Neural progenitor cell (in vitro differentiated cells): ENCODE results near the gene NR2F1. TPM values are rescaled to one million over a fixed set of nuclear protein-coding genes. Genes with fewer than 3 reads are reported as not detected.

Experiments
- DNase-seq: peaks from one replicate; pipeline ENCODE4 v3.0.0-alpha.2; 2016; ENCODE audit warnings: low spot score
- H2AFZ ChIP-seq: fragments of 200-600 bp; sonication (generic); replicated peaks from 2 replicates; pipeline ENCODE4 v1.6.1; 2016; ENCODE audit warnings: antibody characterized with exemption
- H3F3A ChIP-seq: fragments of 200-600 bp; sonication (generic); 2 replicates; pipeline ENCODE4 v1.6.1; 2016; ENCODE audit warnings: antibody characterized with exemption, low read depth
- H3K27ac ChIP-seq: fragments of 200-600 bp; sonication (generic); 2 replicates; pipeline ENCODE4 v1.5.1; 2016; ENCODE audit warnings: mild to moderate bottlenecking
- H3K27me3 ChIP-seq: fragments of 200-600 bp; sonication (generic); 2 replicates; pipeline ENCODE4 v1.6.1; 2016; ENCODE audit warnings: mild to moderate bottlenecking, moderate library complexity
- H3K36me3 ChIP-seq: fragments of 200-600 bp; sonication (generic); 2 replicates; pipeline ENCODE4 v1.5.1; 2016
- H3K4me1 ChIP-seq: fragments of 200-600 bp; sonication (generic); 2 replicates; pipeline ENCODE4 v1.6.1; 2016; ENCODE audit warnings: mixed run types
- H3K4me2 ChIP-seq: fragments of 200-600 bp; sonication (generic); 2 replicates; pipeline ENCODE4 v1.6.1; 2016
- H3K4me3 ChIP-seq: fragments of 200-600 bp; sonication (generic); 2 replicates; pipeline ENCODE4 v1.5.1; 2016
- H3K79me2 ChIP-seq: fragments of 200-600 bp; sonication (generic); 2 replicates; pipeline ENCODE4 v1.6.1; 2016; ENCODE audit warnings: low read depth
- H3K9ac ChIP-seq: fragments of 200-600 bp; sonication (generic); 2 replicates; pipeline ENCODE4 v1.6.1; 2016
- H3K9me3 ChIP-seq: fragments of 200-600 bp; sonication (generic); 2 replicates; pipeline ENCODE4 v1.5.1; 2016; ENCODE audit warnings: low read depth
- H4K20me1 ChIP-seq: fragments of 200-600 bp; sonication (generic); 2 replicates; pipeline ENCODE4 v1.6.1; 2016; ENCODE audit warnings: low read depth
- H3K27ac Mint-ChIP-seq: 3 replicates; pipeline ENCODE4 v1.8.0; 2021; ENCODE audit warnings: mixed read lengths
- H3K27me3 Mint-ChIP-seq: 2 replicates; pipeline ENCODE4 v1.8.0; 2022; ENCODE audit warnings: low read depth, mild to moderate bottlenecking, inconsistent platforms, moderate library complexity, mixed read lengths; ENCODE audit not compliant: insufficient read depth
- H3K36me3 Mint-ChIP-seq: 3 replicates; pipeline ENCODE4 v1.8.0; 2021; ENCODE audit warnings: mixed read lengths
- H3K4me1 Mint-ChIP-seq: 3 replicates; pipeline ENCODE4 v1.8.0; 2021; ENCODE audit warnings: mixed read lengths
- H3K4me3 Mint-ChIP-seq: 3 replicates; pipeline ENCODE4 v1.8.0; 2021; ENCODE audit warnings: mild to moderate bottlenecking, moderate library complexity, mixed read lengths
- H3K9me3 Mint-ChIP-seq: 3 replicates; pipeline ENCODE4 v1.8.0; 2020; ENCODE audit warnings: mixed read lengths
- EZH2 ChIP-seq: fragments of 200-600 bp; sonication (generic); IDR thresholded peaks from 2 replicates; pipeline ENCODE4 v1.6.1; 2017; ENCODE audit warnings: antibody characterized with exemption, mild to moderate bottlenecking, moderate library complexity
- EZH2phosphoT487 ChIP-seq: fragments of 200-600 bp; sonication (generic); IDR thresholded peaks from 2 replicates; pipeline ENCODE4 v1.6.1; 2017; ENCODE audit warnings: antibody characterized with exemption
- total RNA-seq: library from RNA; depleted of rRNA; stranded (reverse); fragments of >200 nt; gene quantifications from 2 replicates; pipeline ENCODE4 v1.2.3, GENCODE V29; 2015; ENCODE audit warnings: low replicate concordance
- TF ChIP-seq, protein P1 (sequence below): fragments of 200-600 bp; sonication (generic); IDR thresholded peaks from 2 replicates; pipeline ENCODE4 v1.5.1; 2017; ENCODE audit warnings: antibody characterized with exemption, mild to moderate bottlenecking

The NR2F1 gene
- total RNA-seq, 1 donor from 2014 or later, result 9.1 TPM

GRCh38 chr5:93599001-93599379 is 16.0 kb downstream of the NR2F1 start:
- peaks cover 16% of the 10 kb centered on the region for H3K36me3 Mint-ChIP-seq
- no peaks in the 10 kb centered on the region for H3K9me3 ChIP-seq
- peaks cover 66% of the 10 kb centered on the region for H3K4me1 ChIP-seq
- H3K27me3 Mint-ChIP-seq, result peaks cover 29% of the 10 kb centered on the region
- H3K36me3 ChIP-seq, result no peaks in the 10 kb centered on the region
- H3K79me2 ChIP-seq, result no peaks in the 10 kb centered on the region
- peak; percentile 1 for TF ChIP-seq EZH2phosphoT487
- peak; percentile 67 for TF ChIP-seq EZH2
- TF ChIP-seq, protein P1, sequence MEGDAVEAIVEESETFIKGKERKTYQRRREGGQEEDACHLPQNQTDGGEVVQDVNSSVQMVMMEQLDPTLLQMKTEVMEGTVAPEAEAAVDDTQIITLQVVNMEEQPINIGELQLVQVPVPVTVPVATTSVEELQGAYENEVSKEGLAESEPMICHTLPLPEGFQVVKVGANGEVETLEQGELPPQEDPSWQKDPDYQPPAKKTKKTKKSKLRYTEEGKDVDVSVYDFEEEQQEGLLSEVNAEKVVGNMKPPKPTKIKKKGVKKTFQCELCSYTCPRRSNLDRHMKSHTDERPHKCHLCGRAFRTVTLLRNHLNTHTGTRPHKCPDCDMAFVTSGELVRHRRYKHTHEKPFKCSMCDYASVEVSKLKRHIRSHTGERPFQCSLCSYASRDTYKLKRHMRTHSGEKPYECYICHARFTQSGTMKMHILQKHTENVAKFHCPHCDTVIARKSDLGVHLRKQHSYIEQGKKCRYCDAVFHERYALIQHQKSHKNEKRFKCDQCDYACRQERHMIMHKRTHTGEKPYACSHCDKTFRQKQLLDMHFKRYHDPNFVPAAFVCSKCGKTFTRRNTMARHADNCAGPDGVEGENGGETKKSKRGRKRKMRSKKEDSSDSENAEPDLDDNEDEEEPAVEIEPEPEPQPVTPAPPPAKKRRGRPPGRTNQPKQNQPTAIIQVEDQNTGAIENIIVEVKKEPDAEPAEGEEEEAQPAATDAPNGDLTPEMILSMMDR, result no peak
- H3K27me3 ChIP-seq, result peaks cover 100% of the 10 kb centered on the region
- H3K4me2 ChIP-seq, result peak overlapping the region; percentile 64
- no peak overlapping the region for H3K27ac ChIP-seq
- peaks cover 98% of the 10 kb centered on the region for H4K20me1 ChIP-seq
- DNase-seq, result peak; percentile 21
- peak overlapping the region; percentile 24 for H3K4me3 ChIP-seq
- no peak overlapping the region for H3K27ac Mint-ChIP-seq
- peaks cover 2% of the 10 kb centered on the region for H3K9me3 Mint-ChIP-seq
- H3K9ac ChIP-seq, result no peak overlapping the region
- peaks cover 39% of the 10 kb centered on the region for H3K4me1 Mint-ChIP-seq
- H3K4me3 Mint-ChIP-seq, result no peak overlapping the region
- no peak overlapping the region for H2AFZ ChIP-seq
- peaks cover 65% of the 10 kb centered on the region for H3F3A ChIP-seq

- peak; percentile 81 for DNase-seq
- peaks cover 2% of the 10 kb centered on the region for H3K9me3 Mint-ChIP-seq
- peaks cover 10% of the 10 kb centered on the region for H3K36me3 Mint-ChIP-seq
These were observed 16.5 kb downstream of the NR2F1 start for GRCh38 chr5:93599399-93600120.

GRCh38 chr5:93600409-93601070 is 17.5 kb downstream of the NR2F1 start:
- no peak overlapping the region for H2AFZ ChIP-seq
- H3K4me2 ChIP-seq, result no peak overlapping the region
- Mint-ChIP-seq H3K27me3 (peaks cover 37% of the 10 kb centered on the region), H3K4me1 (peaks cover 35% of the 10 kb centered on the region), H3K27ac (no peak overlapping the region), H3K9me3 (no peaks in the 10 kb centered on the region), H3K4me3 (no peak overlapping the region), H3K36me3 (peaks cover 5% of the 10 kb centered on the region)
- H3K4me1 ChIP-seq, result peaks cover 56% of the 10 kb centered on the region
- no peaks in the 10 kb centered on the region for H3K79me2 ChIP-seq
- TF ChIP-seq EZH2 (peak; percentile 1), EZH2phosphoT487 (no peak)
- no peak overlapping the region for H3K27ac ChIP-seq
- H3K9ac ChIP-seq, result no peak overlapping the region
- no peaks in the 10 kb centered on the region for H3K36me3 ChIP-seq
- H4K20me1 ChIP-seq, result peaks cover 92% of the 10 kb centered on the region
- H3K4me3 ChIP-seq, result no peak overlapping the region
- H3K27me3 ChIP-seq, result peaks cover 100% of the 10 kb centered on the region
- peak; percentile 27 for DNase-seq
- H3F3A ChIP-seq, result peaks cover 58% of the 10 kb centered on the region
- no peaks in the 10 kb centered on the region for H3K9me3 ChIP-seq

More at GRCh38 chr5:93599399-93600120, 16.5 kb downstream of the NR2F1 start:
- peaks cover 100% of the 10 kb centered on the region for H3K27me3 ChIP-seq
- Mint-ChIP-seq H3K27me3 (peaks cover 28% of the 10 kb centered on the region), H3K4me3 (no peak overlapping the region), H3K4me1 (peaks cover 35% of the 10 kb centered on the region), H3K27ac (no peak overlapping the region)
- no peak overlapping the region for H3K9ac ChIP-seq
- H4K20me1 ChIP-seq, result peaks cover 94% of the 10 kb centered on the region
- peak overlapping the region; percentile 24 for H3K4me3 ChIP-seq
- peak overlapping the region; percentile 64 for H3K4me2 ChIP-seq
- H3K9me3 ChIP-seq, result no peaks in the 10 kb centered on the region
- H3K36me3 ChIP-seq, result no peaks in the 10 kb centered on the region
- H3K27ac ChIP-seq, result no peak overlapping the region
- H3K4me1 ChIP-seq, result peaks cover 66% of the 10 kb centered on the region
- no peak overlapping the region for H2AFZ ChIP-seq
- TF ChIP-seq EZH2phosphoT487 (no peak), EZH2 (peak; percentile 10)
- TF ChIP-seq, protein P1, result no peak
- H3K79me2 ChIP-seq, result no peaks in the 10 kb centered on the region
- H3F3A ChIP-seq, result peaks cover 65% of the 10 kb centered on the region
